Embryonic facial prominence (tissue), 1 donor: ENCODE measurements around the gene CEP57.
"Not testable (repeated sequence)": the region's sequence is repeated elsewhere in the genome, so short reads cannot be mapped to it uniquely, and the experiment has no call there.

Source experiments
- DNase-seq: peaks from one replicate; pipeline ENCODE4 v3.0.0-alpha.2; 2016; ENCODE audit errors: extremely low spot score

CEP57 gene

GRCh38 chr11:95796501-95796900, 6.2 kb downstream of the CEP57 start:
- DNase-seq: no peak

GRCh38 chr11:95799546-95799945, 9.2 kb downstream of the CEP57 start:
- no peak for DNase-seq

- DNase-seq: no peak
These were observed 10.1 kb downstream of the CEP57 start for GRCh38 chr11:95800438-95800837.

GRCh38 chr11:95802806-95803205, 12.5 kb downstream of the CEP57 start:
- DNase-seq: no peak

GRCh38 chr11:95803973-95804372, 13.7 kb downstream of the CEP57 start:
- DNase-seq: no peak

GRCh38 chr11:95805869-95806268, 15.6 kb downstream of the CEP57 start:
- no peak for DNase-seq

GRCh38 chr11:95806464-95806863, 16.2 kb downstream of the CEP57 start:
- not testable (repeated sequence) for DNase-seq

- DNase-seq: not testable (repeated sequence)
These were observed 20.8 kb downstream of the CEP57 start for GRCh38 chr11:95811052-95811451.

GRCh38 chr11:95816037-95816436, 25.7 kb downstream of the CEP57 start:
- DNase-seq: no peak

GRCh38 chr11:95821640-95822039, 31.3 kb downstream of the CEP57 start:
- no peak for DNase-seq

GRCh38 chr11:95827696-95828095, 37.4 kb downstream of the CEP57 start:
- DNase-seq: no peak

GRCh38 chr11:95829580-95830259, 39.4 kb downstream of the CEP57 start:
- DNase-seq: no peak

- DNase-seq: no peak
These were observed 41.0 kb downstream of the CEP57 start for GRCh38 chr11:95831198-95831883.

GRCh38 chr11:95832763-95833162, 42.5 kb downstream of the CEP57 start:
- DNase-seq: no peak

GRCh38 chr11:95833378-95833777, 43.1 kb downstream of the CEP57 start:
- no peak for DNase-seq

GRCh38 chr11:95835351-95835750, 45.1 kb downstream of the CEP57 start:
- no peak for DNase-seq

- DNase-seq: peak; percentile 68
These were observed 45.6 kb downstream of the CEP57 start for GRCh38 chr11:95835768-95836488.

- DNase-seq: no peak
These were observed 54.9 kb downstream of the CEP57 start for GRCh38 chr11:95845167-95845566.

GRCh38 chr11:95849087-95849825, 59.0 kb downstream of the CEP57 start:
- DNase-seq: no peak

- DNase-seq: no peak
These were observed 59.8 kb downstream of the CEP57 start for GRCh38 chr11:95850137-95850536.

GRCh38 chr11:95853138-95853537, 62.8 kb downstream of the CEP57 start:
- no peak for DNase-seq

- DNase-seq: no peak
These were observed 63.6 kb downstream of the CEP57 start for GRCh38 chr11:95853862-95854261.
